ENCODE data around the gene PPP1R26. TPM values are rescaled to one million over a fixed set of nuclear protein-coding genes. Genes with fewer than 3 reads are reported as not detected.
A peak's percentile ranks its signal among the peaks of the same experiment; 100 is the strongest.

Gene PPP1R26
- total and polyA plus RNA-seq, 2 of the 13 experiments (the other 11 are each of a cell fraction or from before 2014, with no cell fraction given): 8.6 to 11.6 TPM

GRCh38 chr9:135506327-135507103 lies 26.9 kb downstream of the PPP1R26 start (continued):
- peak; percentile 54 for TF ChIP-seq NR2F6 (IDR thresholded peaks at IDR 0.05)
- TF ChIP-seq NR2F6 (CRISPR knock-in tag; IDR thresholded peaks at IDR 0.05): peak; percentile 54; the same call in 1 of the 2 replicates
- TF ChIP-seq ATM (IDR thresholded peaks at IDR 0.05; ENCODE audit: borderline replicate concordance): no peak
- no peak for TF ChIP-seq ZNF318 (CRISPR knock-in tag; IDR thresholded peaks at IDR 0.05)
- no peak for TF ChIP-seq DR1 (CRISPR knock-in tag; IDR thresholded peaks at IDR 0.05)
- TF ChIP-seq ZFAT (CRISPR knock-in tag; conservative IDR thresholded peaks at IDR 0.05): no peak
- no peak for TF ChIP-seq SMAD9 (CRISPR knock-in tag; IDR thresholded peaks at IDR 0.05)
- TF ChIP-seq THAP11 (CRISPR knock-in tag; IDR thresholded peaks at IDR 0.05): no peak
- TF ChIP-seq E2F2 (CRISPR knock-in tag; IDR thresholded peaks at IDR 0.05; ENCODE audit: borderline replicate concordance): no peak
- no peak for TF ChIP-seq CSRNP2 (CRISPR knock-in tag; conservative IDR thresholded peaks at IDR 0.05; ENCODE audit: low read depth)
- TF ChIP-seq THYN1 (CRISPR knock-in tag; IDR thresholded peaks at IDR 0.05; ENCODE audit: borderline replicate concordance, low read depth): no peak
- no peak for TF ChIP-seq ZNF333 (CRISPR knock-in tag; IDR thresholded peaks at IDR 0.05; ENCODE audit: borderline replicate concordance)
- TF ChIP-seq BCL3 (CRISPR knock-in tag; IDR thresholded peaks at IDR 0.05): 0 out of 2 replicates have a peak, but pooled peaks have one; percentile 17
- 0 out of 2 replicates have a peak, but pooled peaks have one; percentile 35 for TF ChIP-seq KDM2A (CRISPR knock-in tag; IDR thresholded peaks at IDR 0.05; ENCODE audit: borderline replicate concordance, low read depth)
- no peak for TF ChIP-seq ZNF543 (CRISPR knock-in tag; IDR thresholded peaks at IDR 0.05)
- TF ChIP-seq ETV5 (CRISPR knock-in tag; IDR thresholded peaks at IDR 0.05; ENCODE audit: borderline replicate concordance): peak; percentile 62; the same call in 1 of the 2 replicates
- TF ChIP-seq XRCC5 (optimal IDR thresholded peaks at IDR 0.05; ENCODE audit: low read length): peak; percentile 11

Data from HepG2 (cell line).